GM12891 (cell line): Measurements from ENCODE around the gene COMMD8.

ENCODE experiments used
- DNase-seq: peaks from one replicate; pipeline ENCODE4 v3.0.0; 2011; ENCODE audit warnings: low spot score; ENCODE audit not compliant: insufficient read length
- FAIRE-seq: peaks from 2 replicates; lab custom pipeline; 2011; peaks lifted over from hg19 to GRCh38; lab: Jason Lieb, UNC
- PAX5 ChIP-seq: IDR thresholded peaks from 2 replicates; pipeline ENCODE4 v1.6.1; 2011; ENCODE audit warnings: low read length, moderate library complexity, mild to moderate bottlenecking; ENCODE audit not compliant: insufficient read depth, severe bottlenecking
- POLR2A ChIP-seq: IDR thresholded peaks from 2 replicates; pipeline ENCODE4 v1.6.1; 2011; ENCODE audit warnings: low read depth, low read length, control low read depth
- POLR2AphosphoS5 ChIP-seq: IDR thresholded peaks from 2 replicates; pipeline ENCODE4 v1.6.1; 2011; ENCODE audit warnings: low read depth, low read length, control low read depth
- POU2F2 ChIP-seq: IDR thresholded peaks from 2 replicates; pipeline ENCODE4 v1.6.1; 2011; ENCODE audit warnings: low read depth, mild to moderate bottlenecking, control low read depth, low read length, moderate library complexity
- SPI1 ChIP-seq: IDR thresholded peaks from 2 replicates; pipeline ENCODE4 v1.6.1; 2011; ENCODE audit warnings: low read depth, low read length, control low read depth
- TAF1 ChIP-seq: IDR thresholded peaks from 2 replicates; pipeline ENCODE4 v1.6.1; 2011; ENCODE audit warnings: low read depth, low read length, control low read depth

COMMD8 gene

DNA sequence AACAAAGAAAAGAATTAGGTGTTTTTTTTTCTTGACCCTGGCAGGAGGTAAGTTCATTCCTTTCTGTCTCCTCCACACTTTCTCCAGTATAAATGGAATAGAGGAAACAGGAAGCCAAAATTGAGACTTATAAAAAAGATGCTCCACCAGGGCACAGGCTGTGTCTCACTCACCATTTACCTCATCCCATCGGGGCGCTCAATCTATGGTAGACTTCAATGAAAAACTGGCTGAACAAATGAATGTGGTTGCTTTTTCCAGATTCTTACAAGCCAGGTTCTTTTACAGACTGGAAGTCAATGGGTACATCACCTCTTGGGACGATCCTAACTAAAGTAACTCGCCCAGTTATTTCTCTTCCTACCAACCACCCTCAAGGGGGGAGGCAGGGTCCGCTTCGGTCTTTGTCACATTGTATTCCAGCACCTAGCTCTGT is 685 bp downstream of the COMMD8 start:
- no peak for FAIRE-seq
- DNase-seq: no peak
- peak; percentile 11; the same call in 1 of the 2 replicates for TF ChIP-seq TAF1
- no peak for TF ChIP-seq POU2F2

DNA sequence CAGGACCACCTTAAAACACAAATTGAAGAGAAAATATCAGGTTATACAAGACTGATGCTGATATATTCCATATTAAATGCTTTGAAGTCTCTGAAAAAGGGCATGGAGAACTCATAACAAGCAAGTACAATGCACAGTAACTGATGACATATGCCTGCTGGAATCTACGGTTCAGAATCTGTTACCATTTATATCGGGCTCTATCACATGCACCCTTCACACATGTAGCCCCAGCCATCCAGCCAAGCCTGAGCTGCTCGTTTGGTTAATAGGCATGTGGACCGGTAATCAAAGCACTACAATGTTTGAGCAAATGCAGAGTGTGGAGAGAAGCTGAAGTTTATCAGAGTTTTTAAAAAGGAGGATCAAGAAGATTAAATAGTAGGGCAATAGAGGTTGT is 11.8 kb downstream of the COMMD8 start:
- FAIRE-seq: no peak
- no peak for TF ChIP-seq POU2F2
- TF ChIP-seq POLR2A: no peak
- TF ChIP-seq POLR2AphosphoS5: no peak
- TF ChIP-seq TAF1: no peak
- TF ChIP-seq PAX5: no peak
- TF ChIP-seq SPI1: no peak
- DNase-seq: no peak

DNA sequence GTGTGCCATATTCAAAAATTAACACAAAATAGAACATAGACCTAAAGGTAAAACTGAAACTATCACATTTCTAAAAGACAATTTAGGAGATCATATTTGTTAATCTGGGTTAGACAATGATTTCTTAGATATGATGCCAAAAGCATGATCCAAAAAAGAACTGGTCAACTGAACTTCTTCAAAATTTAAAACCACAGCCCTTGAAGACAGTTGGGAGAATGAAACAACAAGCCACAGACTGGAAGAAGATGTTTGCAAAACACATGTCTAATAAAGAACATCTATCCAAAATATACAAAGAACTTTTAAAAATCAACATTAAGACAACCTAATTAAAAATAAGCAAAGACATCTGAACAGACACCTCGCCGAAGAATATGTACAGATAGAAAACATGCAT is 19.5 kb downstream of the COMMD8 start:
- TF ChIP-seq POU2F2: no peak
- TF ChIP-seq POLR2A: no peak
- TF ChIP-seq POLR2AphosphoS5: no peak
- no peak for TF ChIP-seq SPI1
- TF ChIP-seq TAF1: no peak
- TF ChIP-seq PAX5: no peak
- DNase-seq: no peak

DNA sequence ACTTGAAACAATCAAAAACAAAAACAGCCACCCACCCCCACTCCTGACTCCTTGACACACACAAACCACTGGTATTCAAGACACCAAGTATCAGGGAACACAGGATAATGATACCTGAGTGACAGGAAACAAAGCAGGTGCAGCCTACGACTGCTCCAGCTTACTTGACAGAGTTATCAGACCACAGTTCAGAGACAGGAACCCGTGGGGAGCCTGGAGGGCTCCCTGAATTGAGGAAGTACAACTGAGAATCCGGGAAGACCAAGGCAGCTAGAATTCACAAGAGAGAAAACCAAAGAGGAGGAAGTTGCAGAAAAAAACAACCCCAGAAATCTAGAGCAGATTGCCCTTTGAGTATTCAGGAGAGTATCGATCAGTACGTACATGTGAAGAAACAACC is 20.5 kb downstream of the COMMD8 start:
- peak; percentile 48 for FAIRE-seq
- DNase-seq: no peak
- TF ChIP-seq TAF1 (no peak), POLR2A (no peak), SPI1 (peak; percentile 42; the same call in 1 of the 2 replicates), POLR2AphosphoS5 (no peak), POU2F2 (no peak), PAX5 (no peak)

More for the DNA sequence above, 19.5 kb downstream of the COMMD8 start:
- no peak for FAIRE-seq

DNA sequence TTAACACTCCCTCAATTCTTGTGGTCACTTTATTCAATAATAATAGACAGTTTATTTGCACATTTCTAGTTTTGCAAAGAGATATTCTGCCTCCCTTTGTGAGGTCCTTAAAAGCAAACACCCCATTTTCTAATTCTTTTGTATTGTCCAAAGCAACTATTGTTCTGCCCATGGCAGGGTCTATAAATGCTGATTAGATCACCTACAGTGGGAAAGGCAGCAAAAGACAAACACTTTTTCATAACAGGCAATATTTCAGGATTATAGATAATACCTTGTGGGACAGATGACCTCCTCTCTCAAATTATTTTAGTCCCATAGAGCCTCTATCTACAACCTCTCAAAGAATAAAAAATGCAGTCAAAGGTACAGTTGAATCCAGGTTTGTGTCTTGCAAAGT is 28.6 kb downstream of the COMMD8 start:
- FAIRE-seq: no peak

DNA sequence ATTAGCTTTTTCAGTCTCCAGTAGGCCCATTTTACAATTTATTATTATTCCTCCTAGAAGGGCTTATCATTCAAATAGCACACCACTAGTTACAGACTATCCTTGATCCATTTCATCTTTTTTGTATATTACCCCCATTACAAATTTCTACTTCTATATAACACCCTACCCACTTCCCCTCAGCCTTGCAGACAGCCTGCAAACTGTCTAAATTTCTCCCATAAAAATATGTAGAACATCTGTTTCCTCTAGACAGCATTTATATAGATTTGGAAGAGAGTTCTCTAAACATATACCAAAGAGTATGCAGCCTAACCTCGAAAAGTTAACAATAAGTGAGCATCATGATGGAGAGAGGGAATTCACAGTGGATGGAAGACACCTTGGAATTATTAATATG is 30.8 kb downstream of the COMMD8 start:
- DNase-seq (no peak), FAIRE-seq (no peak)

More for the DNA sequence above, 28.6 kb downstream of the COMMD8 start:
- DNase-seq: no peak
- no peak for TF ChIP-seq POLR2AphosphoS5
- TF ChIP-seq TAF1: no peak

DNA sequence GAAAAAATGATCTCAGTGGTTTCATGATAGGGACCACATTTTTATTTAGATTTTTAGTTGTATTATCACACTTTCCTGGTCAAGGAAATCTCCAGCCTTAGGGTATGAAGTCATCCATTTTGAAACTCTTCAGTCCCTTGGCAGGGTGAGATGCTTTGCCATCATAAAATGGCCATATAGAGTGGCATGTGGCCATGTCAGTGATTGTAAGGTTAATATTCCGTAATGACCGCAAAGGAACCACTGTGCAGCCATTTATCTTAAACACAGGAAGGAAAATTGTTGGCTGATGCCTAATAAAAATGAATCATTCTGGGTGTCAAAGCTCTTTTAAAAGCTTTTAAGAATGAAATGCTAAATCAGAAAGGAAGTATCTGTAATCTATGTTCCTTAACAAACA is 35.6 kb downstream of the COMMD8 start:
- FAIRE-seq (no peak), DNase-seq (no peak)
- TF ChIP-seq PAX5 (no peak), POU2F2 (no peak), TAF1 (no peak), POLR2A (no peak), POLR2AphosphoS5 (no peak), SPI1 (no peak)

More for the DNA sequence above, 30.8 kb downstream of the COMMD8 start:
- no peak for TF ChIP-seq PAX5
- no peak for TF ChIP-seq SPI1
- TF ChIP-seq POU2F2: no peak
- no peak for TF ChIP-seq TAF1
- TF ChIP-seq POLR2AphosphoS5: no peak
- no peak for TF ChIP-seq POLR2A

DNA sequence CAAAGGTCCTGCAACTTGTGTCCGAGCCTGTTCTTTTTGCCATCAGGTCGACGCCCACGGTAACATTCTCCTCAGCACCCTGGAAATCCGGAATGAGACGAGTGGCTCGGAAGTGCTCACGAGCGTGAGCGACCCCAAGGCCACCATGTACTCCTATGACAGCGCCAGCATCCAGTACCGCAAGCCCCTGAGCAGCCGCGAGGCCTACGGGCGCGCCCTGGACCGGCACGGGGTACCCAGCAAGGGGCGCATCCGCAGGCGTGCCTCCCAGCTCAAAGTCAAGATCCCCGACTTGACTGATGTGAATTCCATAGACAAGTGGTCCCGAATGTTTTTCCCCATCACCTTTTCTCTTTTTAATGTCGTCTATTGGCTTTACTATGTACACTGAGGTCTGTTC is 37.9 kb downstream of the COMMD8 start:
- no peak for DNase-seq
- FAIRE-seq: no peak
- TF ChIP-seq PAX5: no peak
- no peak for TF ChIP-seq TAF1
- TF ChIP-seq POLR2AphosphoS5: no peak
- no peak for TF ChIP-seq POLR2A
- no peak for TF ChIP-seq SPI1
- no peak for TF ChIP-seq POU2F2

DNA sequence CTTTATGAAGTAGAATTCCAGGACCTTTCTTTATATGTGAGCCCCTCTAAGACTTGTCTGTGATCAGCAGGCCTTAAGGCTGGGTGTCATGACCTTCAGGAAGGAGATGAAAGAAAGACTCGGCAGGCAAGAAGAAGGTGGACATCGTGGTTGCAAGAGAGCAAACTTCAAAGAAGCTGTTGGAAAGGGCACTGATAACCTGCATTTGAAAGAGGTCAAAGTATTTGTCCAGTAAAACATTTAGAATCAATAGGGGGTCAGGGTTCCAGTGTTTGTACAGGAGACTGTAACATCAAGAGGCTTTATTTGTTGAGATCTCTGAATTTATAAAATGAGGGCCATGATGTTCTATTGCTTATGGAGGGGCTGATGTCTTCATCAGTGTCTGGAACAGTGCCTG is 44.2 kb downstream of the COMMD8 start:
- FAIRE-seq: no peak
- no peak for TF ChIP-seq SPI1
- no peak for TF ChIP-seq POLR2A
- no peak for TF ChIP-seq POU2F2
- no peak for TF ChIP-seq PAX5
- TF ChIP-seq TAF1: no peak
- TF ChIP-seq POLR2AphosphoS5: no peak
- no peak for DNase-seq

DNA sequence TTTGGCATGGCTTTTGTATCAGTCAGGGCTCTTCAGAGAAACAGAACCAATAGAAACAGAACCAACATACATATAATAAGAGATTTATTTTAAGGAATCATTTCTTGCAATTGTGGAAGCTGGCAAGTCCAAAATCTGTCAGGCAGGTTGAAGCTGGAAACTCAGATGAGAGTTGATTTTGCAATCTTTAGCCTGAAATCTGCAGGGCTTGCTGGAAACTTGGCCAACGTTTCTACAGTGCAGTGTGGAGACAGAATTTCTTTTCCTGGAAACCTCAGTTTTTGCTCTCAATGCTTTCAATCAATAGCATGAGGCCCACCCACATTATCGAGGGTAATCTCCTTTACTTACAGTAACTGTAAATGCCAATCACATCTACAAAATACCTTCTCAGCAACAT is 45.4 kb downstream of the COMMD8 start:
- no peak for FAIRE-seq
- no peak for DNase-seq
- TF ChIP-seq POLR2AphosphoS5 (no peak), POLR2A (no peak), TAF1 (no peak), PAX5 (no peak), SPI1 (no peak), POU2F2 (no peak)
